IMR-90 (cell line): ENCODE measurements around the gene DHX57. TPM values are rescaled to one million over a fixed set of nuclear protein-coding genes. Genes with fewer than 3 reads are reported as not detected.

Experiments used
- ATAC-seq: fragments of 200-7000 bp; cut with Tn5 transposase; 2 replicates; pipeline ENCODE4 v1.9.1; 2020; ENCODE audit warnings: low read depth, mild to moderate bottlenecking, moderate library complexity
- BruUV-seq: library from RNA; stranded (reverse); fragments of 400-500 nt; replicated peaks from 2 replicates; lab custom pipeline; 2021; lab: Mats Ljungman, UMichigan
- CTCF ChIA-PET: fragments of 300-600 bp; formaldehyde crosslinking; extraction: SDS; loops from one replicate; lab custom pipeline; 2021; ENCODE audit warnings: antibody characterized with exemption; lab: Yijun Ruan, JAX
- POLR2A ChIA-PET: fragments of 300-600 bp; sonication (Branson Sonifier 250); formaldehyde crosslinking; loops from one replicate; lab custom pipeline; 2022; ENCODE audit warnings: antibody characterized with exemption; ENCODE audit not compliant: unreplicated experiment; lab: Charles Lee
- DNase-seq: peaks from one replicate; pipeline ENCODE4 v3.0.0; 2013
- H2AFZ ChIP-seq: replicated peaks from 2 replicates; pipeline ENCODE3; 2013; ENCODE audit warnings: low read length, mild to moderate bottlenecking; ENCODE audit not compliant: poor library complexity
- H2AK5ac ChIP-seq: 2 replicates; pipeline ENCODE4 v1.6.1; 2013; ENCODE audit warnings: low read depth, low read length, inconsistent platforms
- H2AK9ac ChIP-seq: replicated peaks from 2 replicates; pipeline ENCODE3; 2013; ENCODE audit warnings: mild to moderate bottlenecking, low read depth, low read length, moderate library complexity; ENCODE audit not compliant: poor library complexity
- H2BK120ac ChIP-seq: 2 replicates; pipeline ENCODE4 v1.6.1; 2013; ENCODE audit warnings: low read depth, low read length, inconsistent platforms
- H2BK15ac ChIP-seq: 3 replicates; pipeline ENCODE4 v1.6.1; 2013; ENCODE audit warnings: low read depth, low read length, inconsistent platforms
- H2BK20ac ChIP-seq: 2 replicates; pipeline ENCODE4 v1.6.1; 2013; ENCODE audit warnings: low read depth, mild to moderate bottlenecking, inconsistent platforms, low read length, moderate library complexity
- H2BK5ac ChIP-seq: 2 replicates; pipeline ENCODE4 v1.6.1; 2013; ENCODE audit warnings: mild to moderate bottlenecking, low read depth, low read length, inconsistent platforms; ENCODE audit not compliant: poor library complexity, severe bottlenecking
- H3K14ac ChIP-seq: replicated peaks from 2 replicates; pipeline ENCODE4 v1.6.1; 2013; ENCODE audit warnings: low read depth, low read length, inconsistent platforms
- H3K18ac ChIP-seq: 2 replicates; pipeline ENCODE4 v1.6.1; 2013; ENCODE audit warnings: low read depth, low read length, control low read depth
- H3K23ac ChIP-seq: 2 replicates; pipeline ENCODE4 v1.6.1; 2013; ENCODE audit warnings: low read depth, low read length, inconsistent platforms
- H3K27ac ChIP-seq: 2 replicates; pipeline ENCODE4 v1.5.1; 2013; ENCODE audit warnings: mild to moderate bottlenecking, control low read depth, low read length; ENCODE audit not compliant: insufficient read depth
- H3K27me3 ChIP-seq: 2 replicates; pipeline ENCODE4 v1.6.1; 2013; ENCODE audit warnings: low read length; ENCODE audit not compliant: control insufficient read depth, insufficient read depth
- H3K36me3 ChIP-seq: 2 replicates; pipeline ENCODE4 v1.6.1; 2013; ENCODE audit warnings: low read length, mixed read lengths; ENCODE audit not compliant: control insufficient read depth, insufficient read depth
- H3K4ac ChIP-seq: 2 replicates; pipeline ENCODE4 v1.6.1; 2013; ENCODE audit warnings: low read depth, low read length, inconsistent platforms
- H3K4me1 ChIP-seq: 2 replicates; pipeline ENCODE4 v1.6.1; 2013; ENCODE audit warnings: low read length, mixed read lengths; ENCODE audit not compliant: control insufficient read depth, insufficient read depth
- H3K4me2 ChIP-seq: 2 replicates; pipeline ENCODE4 v1.6.1; 2013; ENCODE audit warnings: low read depth, mild to moderate bottlenecking, control low read depth, low read length, moderate library complexity
- H3K4me3 ChIP-seq: 2 replicates; pipeline ENCODE4 v1.5.1; 2013; ENCODE audit warnings: low read depth, mild to moderate bottlenecking, control low read depth, low read length, moderate library complexity; ENCODE audit not compliant: insufficient read depth
- H3K56ac ChIP-seq: 2 replicates; pipeline ENCODE4 v1.6.1; 2013; ENCODE audit warnings: low read length, inconsistent platforms; ENCODE audit not compliant: insufficient read depth; ENCODE audit errors: extremely low read depth
- H3K79me1 ChIP-seq, 2 experiments: 2 replicates each; pipeline ENCODE4 v1.6.1; 2013; ENCODE audit warnings: low read length in 2 of 2, inconsistent platforms in 1 of 2, low read depth in 1 of 2
- H3K9ac ChIP-seq: 2 replicates; pipeline ENCODE4 v1.6.1; 2013; ENCODE audit warnings: low read depth, low read length, control low read depth
- H3K9me1 ChIP-seq: 2 replicates; pipeline ENCODE4 v1.6.1; 2013; ENCODE audit warnings: low read length, inconsistent platforms; ENCODE audit not compliant: insufficient read depth
- H3K9me3 ChIP-seq: 2 replicates; pipeline ENCODE4 v1.6.1; 2013; ENCODE audit warnings: low read length; ENCODE audit not compliant: control insufficient read depth, insufficient read depth
- H4K20me1 ChIP-seq: 2 replicates; pipeline ENCODE4 v1.6.1; 2013; ENCODE audit warnings: low read length, inconsistent platforms; ENCODE audit not compliant: insufficient read depth
- H4K5ac ChIP-seq: 2 replicates; pipeline ENCODE4 v1.6.1; 2013; ENCODE audit warnings: mild to moderate bottlenecking, low read depth, low read length, control low read depth
- H4K8ac ChIP-seq, 2 experiments: 2 replicates each; pipeline ENCODE4 v1.6.1; 2013; ENCODE audit warnings: low read depth in 2 of 2, low read length in 2 of 2, control low read depth in 1 of 2, inconsistent platforms in 1 of 2
- H4K91ac ChIP-seq: 2 replicates; pipeline ENCODE4 v1.6.1; 2013; ENCODE audit warnings: low read depth, low read length, inconsistent platforms; ENCODE audit not compliant: insufficient read depth
- BHLHE40 ChIP-seq: fragments of 150-350 bp; IDR thresholded peaks from 2 replicates; pipeline ENCODE4 v1.6.1; 2016; ENCODE audit warnings: mild to moderate bottlenecking, low read depth, low read length
- CHD1 ChIP-seq: IDR thresholded peaks from 2 replicates; pipeline ENCODE4 v1.6.1; 2012; ENCODE audit warnings: low read depth, low read length, improper control_type of control experiment
- FOS ChIP-seq: fragments of 150-350 bp; IDR thresholded peaks from 2 replicates; pipeline ENCODE4 v1.6.1; 2016; ENCODE audit warnings: low read depth, low read length
- MAFK ChIP-seq: IDR thresholded peaks from 2 replicates; pipeline ENCODE4 v1.6.1; 2012; ENCODE audit warnings: low read depth, low read length, improper control_type of control experiment
- MAZ ChIP-seq: IDR thresholded peaks from 2 replicates; pipeline ENCODE4 v1.6.1; 2012; ENCODE audit warnings: low read depth, mild to moderate bottlenecking, low read length, improper control_type of control experiment, moderate library complexity, borderline replicate concordance
- MXI1 ChIP-seq: IDR thresholded peaks from 2 replicates; pipeline ENCODE4 v1.6.1; 2012; ENCODE audit warnings: low read depth, mild to moderate bottlenecking, low read length, moderate library complexity, borderline replicate concordance
- POLR2A ChIP-seq: IDR thresholded peaks from 2 replicates; pipeline ENCODE4 v1.6.1; 2012; ENCODE audit warnings: mild to moderate bottlenecking, low read depth, low read length
- RAD21 ChIP-seq: IDR thresholded peaks from 2 replicates; pipeline ENCODE4 v1.6.1; 2012; ENCODE audit warnings: low read length, improper control_type of control experiment
- RCOR1 ChIP-seq: IDR thresholded peaks from 2 replicates; pipeline ENCODE4 v1.6.1; 2012; ENCODE audit warnings: mild to moderate bottlenecking, low read length, improper control_type of control experiment; ENCODE audit not compliant: insufficient replicate concordance
- RFX5 ChIP-seq: IDR thresholded peaks from 2 replicates; pipeline ENCODE4 v1.8.0; 2012; ENCODE audit warnings: low read depth, mild to moderate bottlenecking, low read length, moderate library complexity
- SMC3 ChIP-seq: fragments of 150-350 bp; IDR thresholded peaks from 2 replicates; pipeline ENCODE4 v1.6.1; 2016; ENCODE audit warnings: low read depth, mild to moderate bottlenecking, antibody characterized with exemption, low read length, moderate library complexity
- WGBS, 2 experiments: methylation state at CpG; one replicate each; pipeline versions ENCODE4 v1.1.5 to v1.1.7; 2013; ENCODE audit warnings: missing lambda C conversion rate in 2 of 2; ENCODE audit not compliant: insufficient read length in 1 of 2; ENCODE audit errors: extremely low coverage in 2 of 2; 5-methylcytosine and 5-hydroxymethylcytosine counted together
- dilution Hi-C: fragments of 300-500 bp; cut with HindIII; formaldehyde crosslinking; loops from one replicate; pipeline ENCODE4 v1.14.3; 2018; ENCODE audit warnings: low sequenced_read_pairs; ENCODE audit not compliant: unreplicated experiment
- in situ Hi-C: fragments of 300-500 bp; cut with MboI; formaldehyde crosslinking; loops from 3 replicates; pipeline ENCODE4 v1.14.3; 2019; ENCODE audit warnings: low sequenced_read_pairs, inconsistent platforms, mixed read lengths
- intact Hi-C: fragments of 100-400 bp; cut with micrococcal nuclease; formaldehyde crosslinking; loops from 2 replicates; pipeline ENCODE4 v1.10.0; 2022
- polyA plus RNA-seq, 3 experiments: library from polyadenylated mRNA; depleted of rRNA; stranded (reverse); fragments of >200 nt; gene quantifications; 2 replicates each; pipeline ENCODE4 v1.2.3, GENCODE V29; 2012; ENCODE audit warnings: low replicate concordance in 1 of 3
- total RNA-seq: library from RNA; depleted of rRNA; stranded (reverse); fragments of >200 nt; gene quantifications from 2 replicates; pipeline ENCODE4 v1.2.3, GENCODE V29; 2012
- TF ChIP-seq, protein P1 (sequence below): fragments of 150-350 bp; IDR thresholded peaks from 2 replicates; pipeline ENCODE4 v1.6.1; 2017; ENCODE audit warnings: mild to moderate bottlenecking, antibody characterized with exemption, low read length, low read depth
- TF ChIP-seq, protein P2 (sequence below): conservative IDR thresholded peaks from 2 replicates; pipeline ENCODE4 v1.5.1; 2012; ENCODE audit warnings: mild to moderate bottlenecking, low read depth, low read length, improper control_type of control experiment

Gene DHX57
- total and polyA plus RNA-seq, 2 of the 4 experiments (the other 2 are of a cell fraction): 9.5 to 24.4 TPM

DNA sequence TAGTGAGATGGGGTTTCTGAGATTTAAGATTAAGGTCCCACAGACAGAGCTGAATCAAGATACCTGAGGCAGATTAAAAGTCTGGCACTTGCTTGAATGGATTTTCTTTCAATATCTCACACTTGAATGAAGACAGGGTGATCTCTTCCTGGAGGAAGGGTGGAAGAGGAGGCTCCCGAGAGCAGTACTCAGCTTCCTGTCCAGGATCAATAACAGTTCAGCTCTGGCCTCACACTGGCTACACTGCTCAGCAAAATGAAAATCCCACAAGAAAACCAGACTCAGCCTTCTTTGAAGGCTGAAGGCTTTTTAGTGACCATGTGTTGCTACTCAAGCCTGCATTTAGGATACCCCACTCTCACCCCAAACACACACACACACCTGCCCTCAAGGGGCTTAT is 25.0 kb upstream of the DHX57 start:
- no peak for DNase-seq
- no peak overlapping the region for H3K18ac ChIP-seq
- H2AFZ ChIP-seq: no peak overlapping the region
- H2BK5ac ChIP-seq: no peak overlapping the region
- no peak overlapping the region for H3K23ac ChIP-seq
- no peaks in the 10 kb centered on the region for H3K4me1 ChIP-seq
- no peak overlapping the region for H3K27ac ChIP-seq
- H2BK20ac ChIP-seq: no peak overlapping the region
- H4K8ac ChIP-seq: no peak overlapping the region
- no peak overlapping the region for H4K5ac ChIP-seq
- no peak overlapping the region for H3K4ac ChIP-seq
- no peak overlapping the region for H3K4me2 ChIP-seq
- no peak overlapping the region for H3K14ac ChIP-seq
- no peak overlapping the region for H3K4me3 ChIP-seq
- no peak for TF ChIP-seq RFX5
- no peak for TF ChIP-seq SMC3
- TF ChIP-seq, protein P1, sequence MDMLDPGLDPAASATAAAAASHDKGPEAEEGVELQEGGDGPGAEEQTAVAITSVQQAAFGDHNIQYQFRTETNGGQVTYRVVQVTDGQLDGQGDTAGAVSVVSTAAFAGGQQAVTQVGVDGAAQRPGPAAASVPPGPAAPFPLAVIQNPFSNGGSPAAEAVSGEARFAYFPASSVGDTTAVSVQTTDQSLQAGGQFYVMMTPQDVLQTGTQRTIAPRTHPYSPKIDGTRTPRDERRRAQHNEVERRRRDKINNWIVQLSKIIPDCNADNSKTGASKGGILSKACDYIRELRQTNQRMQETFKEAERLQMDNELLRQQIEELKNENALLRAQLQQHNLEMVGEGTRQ: no peak
- no peak for TF ChIP-seq FOS
- no peak for TF ChIP-seq MAZ
- no peak for TF ChIP-seq BHLHE40
- no peak for TF ChIP-seq CHD1
- TF ChIP-seq RAD21: no peak
- no peak for TF ChIP-seq RCOR1
- no peak for TF ChIP-seq MAFK
- TF ChIP-seq POLR2A: no peak
- TF ChIP-seq MXI1: no peak
- TF ChIP-seq, protein P2, sequence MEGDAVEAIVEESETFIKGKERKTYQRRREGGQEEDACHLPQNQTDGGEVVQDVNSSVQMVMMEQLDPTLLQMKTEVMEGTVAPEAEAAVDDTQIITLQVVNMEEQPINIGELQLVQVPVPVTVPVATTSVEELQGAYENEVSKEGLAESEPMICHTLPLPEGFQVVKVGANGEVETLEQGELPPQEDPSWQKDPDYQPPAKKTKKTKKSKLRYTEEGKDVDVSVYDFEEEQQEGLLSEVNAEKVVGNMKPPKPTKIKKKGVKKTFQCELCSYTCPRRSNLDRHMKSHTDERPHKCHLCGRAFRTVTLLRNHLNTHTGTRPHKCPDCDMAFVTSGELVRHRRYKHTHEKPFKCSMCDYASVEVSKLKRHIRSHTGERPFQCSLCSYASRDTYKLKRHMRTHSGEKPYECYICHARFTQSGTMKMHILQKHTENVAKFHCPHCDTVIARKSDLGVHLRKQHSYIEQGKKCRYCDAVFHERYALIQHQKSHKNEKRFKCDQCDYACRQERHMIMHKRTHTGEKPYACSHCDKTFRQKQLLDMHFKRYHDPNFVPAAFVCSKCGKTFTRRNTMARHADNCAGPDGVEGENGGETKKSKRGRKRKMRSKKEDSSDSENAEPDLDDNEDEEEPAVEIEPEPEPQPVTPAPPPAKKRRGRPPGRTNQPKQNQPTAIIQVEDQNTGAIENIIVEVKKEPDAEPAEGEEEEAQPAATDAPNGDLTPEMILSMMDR: no peak
- H2BK120ac ChIP-seq: no peak overlapping the region
- no peak overlapping the region for H2BK15ac ChIP-seq
- H3K9me1 ChIP-seq: no peaks in the 10 kb centered on the region
- in situ Hi-C loops (no loop called here), dilution Hi-C loops (no loop called here), intact Hi-C loops (no loop called here)
- no peak overlapping the region for H2AK9ac ChIP-seq
- no peak for ATAC-seq
- no peak overlapping the region for H3K9ac ChIP-seq
- H3K79me1 ChIP-seq: no peaks in the 10 kb centered on the region
- no peak overlapping the region for H2AK5ac ChIP-seq
- H3K9me3 ChIP-seq: no peaks in the 10 kb centered on the region
- peaks cover 2% of the 10 kb centered on the region; the same call in 1 of the 2 replicates for H3K27me3 ChIP-seq
- no peak overlapping the region for H4K91ac ChIP-seq
- no TSS peak for BruUV-seq
- WGBS, 2 experiments: no CpG with 5 or more reads among the region's 1 CpG
- ChIA-PET POLR2A (no interaction called here), CTCF (no interaction called here)
- H3K36me3 ChIP-seq: no peaks in the 10 kb centered on the region
- H3K56ac ChIP-seq: no peak overlapping the region
- H4K20me1 ChIP-seq: no peaks in the 10 kb centered on the region
